ENCODE data around the gene SHC3. TPM values are rescaled to one million over a fixed set of nuclear protein-coding genes. Genes with fewer than 3 reads are reported as not detected.

Gene SHC3
- total and polyA plus RNA-seq, 2 donors (not counting 3 experiments of a cell fraction or from before 2014, with no cell fraction given), result 1.0 to 2.0 TPM

DNA sequence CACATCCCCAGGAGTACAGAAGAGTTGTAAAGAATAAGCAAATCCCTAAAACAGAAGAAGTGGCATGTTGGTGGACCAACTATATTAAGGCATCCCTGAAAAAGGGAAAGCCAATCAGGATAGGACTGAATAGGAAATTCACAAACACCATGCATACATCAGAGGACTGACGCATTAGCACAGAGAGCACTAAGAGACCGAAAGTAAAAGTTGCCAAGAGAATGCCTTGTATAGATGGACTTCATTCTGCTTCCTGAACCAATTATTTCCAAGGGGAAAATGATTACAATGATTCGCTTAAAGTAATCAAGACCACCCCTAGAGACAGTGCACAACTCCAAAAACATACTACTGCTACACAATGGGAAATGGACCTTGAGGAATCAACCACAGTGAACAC lies 33.5 kb downstream of the SHC3 start:
- no peak for DNase-seq (ENCODE audit: low read depth, low spot score)
- dilution Hi-C loops (cut with MboI; ENCODE audit: extremely low pct_ligation_motif_present, low sequenced_read_pairs), result no loop called here

More for the DNA sequence above, 33.5 kb downstream of the SHC3 start:
- Histone ChIP-seq H3K27ac (ENCODE audit: insufficient read depth, low read depth, low read length) (no peak overlapping the region), H3K9me3 (replicated peaks; ENCODE audit: control insufficient read depth, insufficient read depth, low read length) (no peaks in the 10 kb centered on the region), H3K9me1 (replicated peaks; ENCODE audit: control insufficient read depth, extremely low read depth, insufficient read depth, low read length) (no peaks in the 10 kb centered on the region), H3K27me3 (ENCODE audit: control insufficient read depth in 2 of 2, insufficient read depth in 2 of 2, low read length in 2 of 2) (no peaks in the 10 kb centered on the region), H4K20me1 (replicated peaks; ENCODE audit: control insufficient read depth, extremely low read depth, insufficient read depth, low read length) (no peaks in the 10 kb centered on the region), H3K4me1 (ENCODE audit: control insufficient read depth, extremely low read depth, insufficient read depth, low read length) (no peaks in the 10 kb centered on the region), H3K4me2 (ENCODE audit: insufficient read depth, low read length) (no peak overlapping the region), H3K9ac (replicated peaks; ENCODE audit: extremely low read depth, insufficient read depth, low read length) (no peak overlapping the region), H3K36me3 (ENCODE audit: control insufficient read depth in 2 of 2, extremely low read depth in 1 of 2, insufficient read depth in 2 of 2, low read length in 2 of 2) (no peaks in the 10 kb centered on the region), H3K4me3 (replicated peaks in 1 of 3; ENCODE audit: insufficient read depth in 1 of 3, low read depth in 1 of 3, low read length in 3 of 3) (no peak overlapping the region), H2AFZ (ENCODE audit: low read depth, low read length) (no peak overlapping the region), H3K79me2 (ENCODE audit: control insufficient read depth, insufficient read depth, low read length) (no peaks in the 10 kb centered on the region)
- BruUV-seq (replicated peaks), result no TSS peak
- TF ChIP-seq JUN (IDR thresholded peaks at IDR 0.05; ENCODE audit: borderline replicate concordance, insufficient read depth, insufficient read length, low read depth) (no peak), EZH2 (IDR thresholded peaks at IDR 0.05; ENCODE audit: borderline replicate concordance, low read depth, low read length, severe bottlenecking) (no peak), POLR2AphosphoS5 (IDR thresholded peaks at IDR 0.05; ENCODE audit: insufficient read depth, low read depth, low read length) (no peak), GATA2 (IDR thresholded peaks at IDR 0.05; ENCODE audit: insufficient read depth, insufficient read length, low read depth, low read length) (no peak), FOS (IDR thresholded peaks at IDR 0.05; ENCODE audit: borderline replicate concordance, insufficient read depth, low read length) (no peak), MYC (IDR thresholded peaks at IDR 0.05; ENCODE audit: low read depth, low read length) (no peak), POLR2A (IDR thresholded peaks at IDR 0.05; ENCODE audit: low read depth, low read length) (no peak)
- TF ChIP-seq, protein P1, sequence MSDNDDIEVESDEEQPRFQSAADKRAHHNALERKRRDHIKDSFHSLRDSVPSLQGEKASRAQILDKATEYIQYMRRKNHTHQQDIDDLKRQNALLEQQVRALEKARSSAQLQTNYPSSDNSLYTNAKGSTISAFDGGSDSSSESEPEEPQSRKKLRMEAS (IDR thresholded peaks at IDR 0.05; ENCODE audit: insufficient read depth, insufficient read length), result no peak
- TF ChIP-seq, protein P2, sequence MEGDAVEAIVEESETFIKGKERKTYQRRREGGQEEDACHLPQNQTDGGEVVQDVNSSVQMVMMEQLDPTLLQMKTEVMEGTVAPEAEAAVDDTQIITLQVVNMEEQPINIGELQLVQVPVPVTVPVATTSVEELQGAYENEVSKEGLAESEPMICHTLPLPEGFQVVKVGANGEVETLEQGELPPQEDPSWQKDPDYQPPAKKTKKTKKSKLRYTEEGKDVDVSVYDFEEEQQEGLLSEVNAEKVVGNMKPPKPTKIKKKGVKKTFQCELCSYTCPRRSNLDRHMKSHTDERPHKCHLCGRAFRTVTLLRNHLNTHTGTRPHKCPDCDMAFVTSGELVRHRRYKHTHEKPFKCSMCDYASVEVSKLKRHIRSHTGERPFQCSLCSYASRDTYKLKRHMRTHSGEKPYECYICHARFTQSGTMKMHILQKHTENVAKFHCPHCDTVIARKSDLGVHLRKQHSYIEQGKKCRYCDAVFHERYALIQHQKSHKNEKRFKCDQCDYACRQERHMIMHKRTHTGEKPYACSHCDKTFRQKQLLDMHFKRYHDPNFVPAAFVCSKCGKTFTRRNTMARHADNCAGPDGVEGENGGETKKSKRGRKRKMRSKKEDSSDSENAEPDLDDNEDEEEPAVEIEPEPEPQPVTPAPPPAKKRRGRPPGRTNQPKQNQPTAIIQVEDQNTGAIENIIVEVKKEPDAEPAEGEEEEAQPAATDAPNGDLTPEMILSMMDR (IDR thresholded peaks at IDR 0.05; ENCODE audit: extremely low read depth in 1 of 2, insufficient read depth in 1 of 2, low read depth in 1 of 2, low read length in 2 of 2), result no peak
- CTCF ChIA-PET, result no interaction called here
- no peak for FAIRE-seq
- intact Hi-C loops (cut with micrococcal nuclease), result no loop called here
- POLR2A ChIA-PET, result no interaction called here
